DMS 273 (cell line): ENCODE data around the gene PTGER4.

Source experiments
- DNase-seq: peaks from one replicate; lab custom pipeline; 2025; ENCODE audit not compliant: unreplicated experiment; lab: John Stamatoyannopoulos, UW

The PTGER4 gene

GRCh38 chr5:40669606-40670390, 9.9 kb upstream of the PTGER4 start:
- DNase-seq = no peak

- DNase-seq = no peak
These were observed 7.3 kb upstream of the PTGER4 start for GRCh38 chr5:40672425-40672824.

GRCh38 chr5:40674661-40675235, 5.0 kb upstream of the PTGER4 start:
- no peak for DNase-seq

- no peak for DNase-seq
These were observed 4.2 kb upstream of the PTGER4 start for GRCh38 chr5:40675396-40676133.

- peak; percentile 6 for DNase-seq
These were observed 2.9 kb upstream of the PTGER4 start for GRCh38 chr5:40676613-40677343.

GRCh38 chr5:40677456-40677855, 2.3 kb upstream of the PTGER4 start:
- DNase-seq = no peak

GRCh38 chr5:40678026-40678425, 1.7 kb upstream of the PTGER4 start:
- DNase-seq = no peak

- DNase-seq = no peak
These were observed 1.1 kb upstream of the PTGER4 start for GRCh38 chr5:40678460-40679147.

- DNase-seq = peak; percentile 91
These were observed 385 bp upstream of the PTGER4 start for GRCh38 chr5:40679148-40679912.

GRCh38 chr5:40680741-40681362, 1.1 kb downstream of the PTGER4 start:
- DNase-seq = no peak

GRCh38 chr5:40681363-40682153, 1.8 kb downstream of the PTGER4 start:
- DNase-seq = no peak

- DNase-seq = no peak
These were observed 2.7 kb downstream of the PTGER4 start for GRCh38 chr5:40682154-40683017.

- no peak for DNase-seq
These were observed 3.6 kb downstream of the PTGER4 start for GRCh38 chr5:40683305-40683704.

- DNase-seq = no peak
These were observed 5.5 kb downstream of the PTGER4 start for GRCh38 chr5:40685193-40685592.

- DNase-seq = no peak
These were observed 6.3 kb downstream of the PTGER4 start for GRCh38 chr5:40685976-40686486.

- DNase-seq = no peak
These were observed 7.6 kb downstream of the PTGER4 start for GRCh38 chr5:40687321-40687720.

GRCh38 chr5:40688127-40688761, 8.5 kb downstream of the PTGER4 start:
- DNase-seq = peak; percentile 92
